Kidney glomerular epithelial cell (primary cell): ENCODE data around the gene RIN3.

ENCODE experiments used
- DNase-seq: peaks from one replicate; lab custom pipeline; 2025; lab: John Stamatoyannopoulos, UW

Gene RIN3

GRCh38 chr14:92651106-92651757 is 137.7 kb downstream of the RIN3 start:
- no peak for DNase-seq

DNA sequence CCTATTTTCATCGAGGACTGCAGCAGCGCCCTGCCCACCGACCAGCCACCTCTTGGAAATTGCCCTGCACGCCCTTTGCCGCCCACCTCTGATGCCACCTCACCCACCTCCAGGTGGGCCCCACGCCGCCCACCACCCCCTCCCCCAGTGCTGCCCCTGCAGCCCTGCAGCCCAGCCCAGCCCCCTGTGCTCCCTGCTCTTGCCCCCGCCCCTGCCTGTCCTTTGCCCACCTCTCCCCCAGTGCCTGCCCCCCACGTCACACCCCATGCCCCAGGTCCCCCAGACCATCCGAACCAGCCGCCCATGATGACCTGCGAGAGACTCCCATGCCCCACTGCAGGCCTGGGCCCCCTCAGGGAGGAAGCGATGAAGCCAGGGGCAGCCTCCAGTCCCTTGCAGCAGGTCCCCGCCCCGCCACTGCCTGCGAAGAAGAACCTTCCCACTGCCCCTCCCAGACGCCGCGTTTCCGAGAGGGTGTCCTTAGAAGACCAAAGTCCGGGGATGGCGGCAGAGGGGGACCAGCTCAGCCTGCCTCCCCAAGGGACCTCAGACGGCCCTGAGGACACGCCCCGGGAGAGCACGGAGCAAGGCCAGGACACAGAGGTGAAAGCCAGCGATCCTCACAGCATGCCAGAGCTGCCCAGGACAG is 138.3 kb downstream of the RIN3 start:
- DNase-seq, result no peak

DNA sequence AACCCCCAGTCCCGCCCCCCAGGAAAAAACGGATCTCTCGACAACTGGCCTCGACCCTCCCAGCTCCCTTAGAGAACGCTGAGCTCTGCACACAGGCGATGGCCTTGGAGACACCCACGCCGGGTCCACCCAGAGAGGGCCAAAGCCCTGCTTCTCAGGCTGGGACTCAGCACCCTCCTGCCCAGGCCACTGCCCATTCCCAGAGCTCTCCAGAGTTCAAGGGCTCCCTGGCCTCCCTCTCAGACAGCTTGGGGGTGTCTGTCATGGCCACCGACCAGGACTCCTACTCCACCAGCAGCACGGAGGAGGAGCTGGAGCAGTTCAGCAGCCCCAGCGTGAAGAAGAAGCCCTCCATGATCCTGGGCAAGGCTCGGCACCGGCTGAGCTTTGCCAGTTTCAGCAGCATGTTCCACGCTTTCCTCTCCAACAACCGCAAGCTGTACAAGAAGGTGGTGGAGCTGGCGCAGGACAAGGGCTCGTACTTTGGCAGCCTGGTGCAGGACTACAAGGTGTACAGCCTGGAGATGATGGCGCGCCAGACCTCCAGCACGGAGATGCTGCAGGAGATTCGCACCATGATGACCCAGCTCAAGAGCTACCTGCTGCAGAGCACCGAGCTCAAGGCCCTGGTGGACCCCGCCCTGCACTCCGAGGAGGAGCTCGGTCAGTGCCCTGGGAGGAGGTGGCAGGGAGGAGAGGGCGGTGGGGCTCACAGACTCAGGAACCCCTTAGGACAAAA is 139.0 kb downstream of the RIN3 start:
- no peak for DNase-seq

- DNase-seq, result no peak
Observed at GRCh38 chr14:92653162-92653651, 139.6 kb downstream of the RIN3 start.

GRCh38 chr14:92654239-92654901 is 140.8 kb downstream of the RIN3 start:
- no peak for DNase-seq

- no peak for DNase-seq
Observed at GRCh38 chr14:92655419-92656201, 142.0 kb downstream of the RIN3 start.

- DNase-seq, result no peak
Observed at GRCh38 chr14:92656306-92657081, 142.9 kb downstream of the RIN3 start.

GRCh38 chr14:92657457-92658142 is 144.0 kb downstream of the RIN3 start:
- DNase-seq, result no peak

DNA sequence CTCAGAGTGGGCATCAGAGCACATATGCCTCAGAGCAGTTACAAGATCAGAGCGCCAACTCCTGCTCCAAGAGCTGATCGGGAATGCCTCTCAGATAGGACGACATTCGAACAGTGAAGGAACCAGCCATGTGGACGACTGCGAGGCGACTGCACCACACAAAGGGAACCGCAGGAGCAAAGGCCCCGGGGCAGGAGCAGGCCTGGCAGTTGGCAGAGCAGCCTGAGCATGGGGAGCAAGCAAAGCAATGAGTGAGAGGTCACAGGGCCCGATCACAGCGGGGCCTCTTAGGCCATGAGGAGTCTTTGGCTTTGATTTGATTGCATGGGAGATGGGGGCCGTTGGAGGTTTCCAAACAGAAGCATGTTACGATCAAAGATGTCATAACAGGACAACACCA is 144.6 kb downstream of the RIN3 start:
- no peak for DNase-seq

DNA sequence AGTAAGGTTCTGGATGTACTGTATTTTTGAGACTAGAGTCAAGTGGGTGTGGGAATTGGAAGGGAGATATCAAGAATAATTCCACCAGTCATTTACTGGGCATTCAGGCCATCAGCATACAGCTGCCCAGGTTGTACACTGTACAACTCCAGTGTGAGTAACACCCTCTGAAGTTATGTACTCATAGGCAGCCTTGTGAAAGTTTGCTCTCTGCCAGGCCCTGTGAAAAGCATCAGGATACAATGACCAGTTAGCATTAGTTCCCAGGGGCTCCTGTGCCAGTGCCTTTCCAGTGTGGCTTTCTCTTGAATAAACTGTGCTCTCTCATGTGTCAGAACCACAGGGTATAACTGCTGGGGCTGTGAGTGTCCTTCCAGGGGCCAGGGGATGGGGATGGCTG is 145.1 kb downstream of the RIN3 start:
- DNase-seq, result no peak

DNA sequence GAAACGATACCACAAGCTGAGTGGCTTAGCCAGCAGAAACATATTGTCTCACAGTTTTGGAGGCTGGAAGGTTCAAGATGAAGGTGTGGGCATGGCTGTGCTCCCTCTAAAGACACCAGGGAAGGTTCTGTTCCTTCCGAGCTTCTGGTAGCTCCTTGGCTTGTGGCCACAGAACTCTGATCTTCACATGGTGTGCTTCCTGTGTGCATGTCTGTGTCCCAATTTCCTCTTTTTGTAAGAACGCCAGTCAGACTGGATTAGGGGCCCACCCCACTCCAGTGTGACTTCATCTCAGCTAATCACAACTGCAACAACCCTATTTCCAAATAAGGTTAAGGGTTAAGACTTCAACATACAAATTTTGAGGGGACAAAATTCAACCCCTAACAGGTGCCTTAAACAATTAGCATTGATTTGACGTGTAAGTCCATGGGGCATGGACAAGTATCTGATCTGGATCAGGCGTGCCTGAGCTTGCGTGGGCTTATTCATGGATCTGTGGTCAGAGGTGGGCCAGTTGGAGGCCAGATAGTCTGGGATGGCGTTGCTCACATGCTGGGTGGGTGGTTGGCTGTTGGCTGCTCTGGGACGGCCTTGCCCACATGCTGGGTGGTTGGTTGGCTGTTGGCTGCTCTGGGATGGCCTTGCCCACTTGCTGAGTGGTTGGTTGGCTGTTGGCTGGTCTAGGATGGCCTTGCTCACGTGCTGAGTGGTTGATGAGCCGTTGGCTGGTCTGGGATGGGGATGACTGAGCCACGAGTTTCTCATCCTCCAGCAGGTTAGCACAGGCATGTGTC is 146.4 kb downstream of the RIN3 start:
- DNase-seq, result no peak

GRCh38 chr14:92660571-92660970 is 147.0 kb downstream of the RIN3 start:
- DNase-seq, result no peak

GRCh38 chr14:92663049-92663448 is 149.5 kb downstream of the RIN3 start:
- DNase-seq, result no peak

DNA sequence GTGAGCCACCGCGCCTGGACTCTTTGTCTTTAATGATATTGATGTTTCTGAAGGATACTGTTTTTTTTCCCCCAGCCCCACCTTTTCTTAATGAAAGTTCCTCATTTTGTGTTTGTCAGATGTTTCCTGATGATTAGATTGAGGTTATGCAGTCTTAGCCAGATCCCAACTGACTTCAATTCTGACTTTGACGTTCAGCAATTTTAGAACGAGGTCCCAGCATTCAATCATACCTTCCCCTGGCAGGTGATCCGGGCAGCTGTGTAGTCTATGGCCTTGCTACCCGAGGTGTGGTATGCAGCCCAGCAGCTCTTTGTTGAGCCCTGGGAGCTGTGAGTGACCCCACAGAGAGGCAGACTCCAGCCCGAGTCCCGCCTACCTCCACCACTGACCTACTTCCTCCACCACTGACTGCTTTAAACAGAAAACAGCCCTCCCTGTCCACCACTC is 152.1 kb downstream of the RIN3 start:
- no peak for DNase-seq

- DNase-seq, result no peak
Observed at GRCh38 chr14:92666251-92666650, 152.7 kb downstream of the RIN3 start.

- DNase-seq, result no peak
Observed at GRCh38 chr14:92668276-92668973, 154.8 kb downstream of the RIN3 start.

GRCh38 chr14:92670160-92670559 is 156.6 kb downstream of the RIN3 start:
- DNase-seq, result no peak

DNA sequence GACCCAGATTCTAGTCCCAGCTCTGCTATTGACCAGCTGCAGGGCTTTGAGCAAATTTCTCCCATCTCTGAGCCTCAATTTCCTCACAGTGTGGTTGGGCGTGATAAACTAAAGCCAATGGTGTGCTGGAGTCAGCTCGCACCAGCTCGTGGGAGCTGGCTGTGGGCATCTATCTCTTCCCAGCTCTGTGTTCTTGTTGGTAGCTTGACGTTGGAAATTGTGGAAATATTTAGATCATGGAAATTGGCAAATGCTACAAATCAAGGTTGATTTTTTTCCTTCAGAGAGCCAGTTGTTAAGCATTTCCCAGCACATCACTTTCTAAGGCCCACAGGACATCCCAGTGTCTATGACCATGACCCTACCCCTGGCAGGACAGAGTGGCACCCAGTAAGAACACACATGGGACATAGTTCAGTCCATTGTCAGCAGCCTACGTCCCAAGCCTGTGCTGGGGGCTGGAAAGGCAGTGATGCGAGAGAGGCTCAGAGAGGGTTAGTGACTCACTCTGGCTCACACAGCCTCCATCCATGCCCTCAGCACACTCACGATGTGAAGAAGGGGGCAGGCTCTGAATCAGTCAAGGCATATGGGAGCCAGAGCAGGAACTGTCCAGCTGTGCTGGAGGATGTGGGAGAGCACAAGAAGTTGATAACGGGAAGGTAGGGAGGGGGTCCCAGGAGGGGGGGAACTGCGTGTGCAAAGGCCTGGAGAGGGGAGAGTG is 157.2 kb downstream of the RIN3 start:
- DNase-seq, result no peak
